OCI-LY7 (cell line): ENCODE measurements around the gene MAPK14. TPM values are rescaled to one million over a fixed set of nuclear protein-coding genes. Genes with fewer than 3 reads are reported as not detected.
"Not testable (repeated sequence)": the region's sequence is repeated elsewhere in the genome, so short reads cannot be mapped to it uniquely, and the experiment has no call there.

ENCODE experiments used
- BruUV-seq: library from RNA; stranded (reverse); fragments of 400-500 nt; replicated peaks from 2 replicates; lab custom pipeline; 2021; lab: Mats Ljungman, UMichigan
- CTCF ChIA-PET: fragments of 300-600 bp; sonication (Branson Sonifier 250); formaldehyde crosslinking; loops from one replicate; lab custom pipeline; 2022; ENCODE audit warnings: antibody characterized with exemption; ENCODE audit not compliant: unreplicated experiment; lab: Charles Lee
- POLR2A ChIA-PET: fragments of 300-600 bp; sonication (Branson Sonifier 250); formaldehyde crosslinking; loops from one replicate; lab custom pipeline; 2022; ENCODE audit warnings: antibody characterized with exemption; lab: Charles Lee
- DNase-seq: peaks from one replicate; pipeline ENCODE4 v3.0.0-alpha.2; 2015; ENCODE audit warnings: low spot score
- H2AFZ ChIP-seq: fragments of 200-600 bp; sonication (generic), shearing (Covaris generic); 2 replicates; pipeline ENCODE4 v1.6.1; 2014; ENCODE audit warnings: mild to moderate bottlenecking, antibody characterized with exemption, low read length, moderate library complexity
- H3K27ac ChIP-seq: fragments of 200-600 bp; sonication (generic); 2 replicates; pipeline ENCODE4 v1.5.1; 2014; ENCODE audit warnings: mixed run types, low read depth, mild to moderate bottlenecking, moderate library complexity, low read length, inconsistent platforms; ENCODE audit not compliant: poor library complexity, severe bottlenecking
- H3K36me3 ChIP-seq: fragments of 200-600 bp; sonication (generic); 2 replicates; pipeline ENCODE4 v1.6.1; 2014; ENCODE audit warnings: mild to moderate bottlenecking, antibody characterized with exemption, low read length, moderate library complexity, mixed read lengths; ENCODE audit not compliant: insufficient read depth
- H3K4me1 ChIP-seq: fragments of 200-600 bp; sonication (generic); 2 replicates; pipeline ENCODE4 v1.5.1; 2014; ENCODE audit warnings: mild to moderate bottlenecking, low read length; ENCODE audit not compliant: insufficient read depth, poor library complexity, severe bottlenecking
- H3K4me2 ChIP-seq: fragments of 200-600 bp; sonication (generic); 2 replicates; pipeline ENCODE4 v1.6.1; 2014; ENCODE audit warnings: mild to moderate bottlenecking, low read length
- H3K4me3 ChIP-seq: fragments of 200-600 bp; sonication (generic); 2 replicates; pipeline ENCODE4 v1.5.1; 2014; ENCODE audit warnings: mild to moderate bottlenecking, low read depth, low read length; ENCODE audit not compliant: poor library complexity, severe bottlenecking
- H3K79me2 ChIP-seq: fragments of 200-600 bp; sonication (generic); 2 replicates; pipeline ENCODE4 v1.6.1; 2016; ENCODE audit warnings: low read depth, mild to moderate bottlenecking, low read length, moderate library complexity, mixed read lengths; ENCODE audit not compliant: insufficient read depth
- H3K9me2 ChIP-seq: fragments of 200-600 bp; sonication (generic); 2 replicates; pipeline ENCODE4 v1.6.1; 2016; ENCODE audit warnings: mild to moderate bottlenecking, low read length, mixed read lengths; ENCODE audit not compliant: insufficient read depth
- H3K9me3 ChIP-seq: fragments of 200-600 bp; sonication (generic); 2 replicates; pipeline ENCODE4 v1.6.1; 2014; ENCODE audit warnings: mild to moderate bottlenecking, mixed run types, low read length, mixed read lengths
- H4K20me1 ChIP-seq: fragments of 200-600 bp; sonication (generic); 2 replicates; pipeline ENCODE4 v1.6.1; 2014; ENCODE audit warnings: mild to moderate bottlenecking, antibody characterized with exemption, low read length, moderate library complexity, mixed read lengths; ENCODE audit not compliant: insufficient read depth
- EZH2phosphoT487 ChIP-seq: fragments of 200-600 bp; sonication (generic); IDR thresholded peaks from 2 replicates; pipeline ENCODE4 v1.6.1; 2018; ENCODE audit warnings: low read depth, borderline replicate concordance, mild to moderate bottlenecking, mixed run types, antibody characterized with exemption, low read length, moderate library complexity, mixed read lengths
- intact Hi-C: fragments of 100-400 bp; cut with micrococcal nuclease; formaldehyde crosslinking; loops from one replicate; pipeline ENCODE4 v1.10.0; 2022; ENCODE audit not compliant: unreplicated experiment
- total RNA-seq, 2 experiments: library from RNA; depleted of rRNA in 1 of 2; stranded (reverse); fragments of >200 nt in 1 of 2; shearing (Covaris generic) in 1 of 2; gene quantifications; 2 replicates each; pipeline ENCODE4 v1.2.3, GENCODE V29; 2014 to 2022
- TF ChIP-seq, protein P1 (sequence below): fragments of 200-600 bp; sonication (generic); conservative IDR thresholded peaks from 2 replicates; pipeline ENCODE4 v1.5.1; 2014; ENCODE audit warnings: mild to moderate bottlenecking, antibody characterized with exemption, low read length, moderate library complexity, mixed read lengths

Gene MAPK14
- total RNA-seq, 2 experiments from 2014 or later, result 38.7 to 43.1 TPM

- no peak for TF ChIP-seq EZH2phosphoT487
- TF ChIP-seq, protein P1, sequence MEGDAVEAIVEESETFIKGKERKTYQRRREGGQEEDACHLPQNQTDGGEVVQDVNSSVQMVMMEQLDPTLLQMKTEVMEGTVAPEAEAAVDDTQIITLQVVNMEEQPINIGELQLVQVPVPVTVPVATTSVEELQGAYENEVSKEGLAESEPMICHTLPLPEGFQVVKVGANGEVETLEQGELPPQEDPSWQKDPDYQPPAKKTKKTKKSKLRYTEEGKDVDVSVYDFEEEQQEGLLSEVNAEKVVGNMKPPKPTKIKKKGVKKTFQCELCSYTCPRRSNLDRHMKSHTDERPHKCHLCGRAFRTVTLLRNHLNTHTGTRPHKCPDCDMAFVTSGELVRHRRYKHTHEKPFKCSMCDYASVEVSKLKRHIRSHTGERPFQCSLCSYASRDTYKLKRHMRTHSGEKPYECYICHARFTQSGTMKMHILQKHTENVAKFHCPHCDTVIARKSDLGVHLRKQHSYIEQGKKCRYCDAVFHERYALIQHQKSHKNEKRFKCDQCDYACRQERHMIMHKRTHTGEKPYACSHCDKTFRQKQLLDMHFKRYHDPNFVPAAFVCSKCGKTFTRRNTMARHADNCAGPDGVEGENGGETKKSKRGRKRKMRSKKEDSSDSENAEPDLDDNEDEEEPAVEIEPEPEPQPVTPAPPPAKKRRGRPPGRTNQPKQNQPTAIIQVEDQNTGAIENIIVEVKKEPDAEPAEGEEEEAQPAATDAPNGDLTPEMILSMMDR, result no peak
- Histone ChIP-seq H3K79me2 (no peaks in the 10 kb centered on the region), H3K27ac (no peak overlapping the region), H2AFZ (no peak overlapping the region), H3K4me2 (no peak overlapping the region), H3K4me1 (peaks cover 14% of the 10 kb centered on the region), H3K36me3 (peaks cover 67% of the 10 kb centered on the region), H4K20me1 (no peaks in the 10 kb centered on the region), H3K4me3 (no peak overlapping the region), H3K9me2 (no peaks in the 10 kb centered on the region), H3K9me3 (peaks cover 21% of the 10 kb centered on the region)
- no peak for DNase-seq
- CTCF ChIA-PET, result no interaction called here
- intact Hi-C loops, result no loop called here
- BruUV-seq, result no TSS peak
- POLR2A ChIA-PET, result interaction anchor here (1.4 kb wide), 1 partner anchor 9 kb away, joined by 6 read pairs; no protein-coding TSS in a partner anchor
Observed at GRCh38 chr6:36083446-36083845, 55.8 kb downstream of the MAPK14 start.

GRCh38 chr6:36088204-36088603 is 60.6 kb downstream of the MAPK14 start:
- POLR2A ChIA-PET, intact Hi-C loops, H3K9me2 ChIP-seq, H4K20me1 ChIP-seq, CTCF ChIA-PET, H3K27ac ChIP-seq, DNase-seq, H3K79me2 ChIP-seq, H2AFZ ChIP-seq, H3K9me3 ChIP-seq, H3K4me3 ChIP-seq, H3K4me2 ChIP-seq, BruUV-seq: not testable (repeated sequence)
- H3K4me1 ChIP-seq, result peaks cover 14% of the 10 kb centered on the region
- peaks cover 26% of the 10 kb centered on the region for H3K36me3 ChIP-seq

DNA sequence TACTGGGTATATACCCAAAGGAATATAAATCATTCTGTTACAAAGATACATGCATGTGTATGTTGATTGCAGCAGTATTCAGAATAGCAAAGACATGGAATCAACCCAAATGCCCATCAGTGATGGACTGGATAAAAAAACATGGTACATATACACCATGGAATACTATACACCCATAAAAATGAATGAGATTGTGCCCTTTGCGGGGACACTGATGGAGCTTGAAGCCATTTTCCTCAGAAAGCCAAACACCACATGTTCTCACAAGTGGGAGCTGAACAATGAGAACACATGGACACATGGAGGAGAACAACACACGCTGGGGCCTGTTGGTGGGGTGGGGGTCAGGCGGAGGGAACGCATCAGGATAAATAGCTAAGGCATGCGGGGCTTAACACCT is 61.4 kb downstream of the MAPK14 start:
- TF ChIP-seq EZH2phosphoT487, result no peak
- TF ChIP-seq, protein P1, result no peak
- Histone ChIP-seq H3K9me3 (no peaks in the 10 kb centered on the region), H3K4me1 (peaks cover 14% of the 10 kb centered on the region), H3K9me2 (no peaks in the 10 kb centered on the region), H3K4me3 (no peak overlapping the region), H3K36me3 (peaks cover 17% of the 10 kb centered on the region), H4K20me1 (no peaks in the 10 kb centered on the region), H3K4me2 (no peak overlapping the region), H2AFZ (no peak overlapping the region), H3K79me2 (no peaks in the 10 kb centered on the region), H3K27ac (no peak overlapping the region)
- CTCF ChIA-PET, result no interaction called here
- BruUV-seq, result no TSS peak
- intact Hi-C loops, result no loop called here
- POLR2A ChIA-PET, result interaction anchor here (0.6 to 1.5 kb wide), 4 partner anchors 22 to 61 kb away, joined by 3 to 5 read pairs (median 4); partner anchors contain the start of gene MAPK14
- DNase-seq, result no peak
